Endothelial cell of umbilical vein (primary cell): ENCODE data around the gene ANKRD63. TPM values are rescaled to one million over a fixed set of nuclear protein-coding genes. Genes with fewer than 3 reads are reported as not detected.

Source experiments
- BruUV-seq: library from RNA; stranded (reverse); fragments of 400-500 nt; replicated peaks from 2 replicates; lab custom pipeline; 2021; lab: Mats Ljungman, UMichigan
- CTCF ChIA-PET: fragments of 300-600, 350-600 bp; sonication (Branson Sonifier 250); formaldehyde crosslinking; loops from one replicate; lab custom pipeline; 2021; ENCODE audit warnings: antibody characterized with exemption, inconsistent platforms; lab: Charles Lee
- POLR2A ChIA-PET: fragments of 300-600, 350-600 bp; sonication (Branson Sonifier 250); formaldehyde crosslinking; loops from one replicate; lab custom pipeline; 2021; ENCODE audit warnings: antibody characterized with exemption, inconsistent platforms; lab: Charles Lee
- DNase-seq: peaks from one replicate; pipeline ENCODE4 v3.0.0-alpha.2; 2011; ENCODE audit warnings: low read depth, low spot score
- FAIRE-seq: peaks from 2 replicates; lab custom pipeline; 2011; peaks lifted over from hg19 to GRCh38; lab: Jason Lieb, UNC
- H2AFZ ChIP-seq: 2 replicates; pipeline ENCODE4 v1.6.0; 2012; ENCODE audit warnings: low read depth, low read length, control low read depth, inconsistent platforms
- H3K27ac ChIP-seq: 2 replicates; pipeline ENCODE4 v1.5.1; 2011; ENCODE audit warnings: low read depth, mild to moderate bottlenecking, control low read depth, low read length, moderate library complexity; ENCODE audit not compliant: insufficient read depth
- H3K27me3 ChIP-seq, 2 experiments: 2 replicates each; pipeline versions ENCODE4 v1.6.0 to v1.6.1; 2011; ENCODE audit warnings: low read length in 2 of 2, mixed read lengths in 1 of 2; ENCODE audit not compliant: control insufficient read depth in 2 of 2, insufficient read depth in 2 of 2
- H3K36me3 ChIP-seq, 2 experiments: 2 replicates in 1 of 2; 3 replicates in 1 of 2; pipeline ENCODE4 v1.5.1; 2011; ENCODE audit warnings: low read length in 2 of 2, mild to moderate bottlenecking in 1 of 2, moderate library complexity in 1 of 2; ENCODE audit not compliant: control insufficient read depth in 2 of 2, insufficient read depth in 2 of 2; ENCODE audit errors: extremely low read depth in 1 of 2
- H3K4me1 ChIP-seq: 3 replicates; pipeline ENCODE4 v1.5.1; 2011; ENCODE audit warnings: mild to moderate bottlenecking, low read length; ENCODE audit not compliant: control insufficient read depth, insufficient read depth; ENCODE audit errors: extremely low read depth
- H3K4me2 ChIP-seq: 2 replicates; pipeline ENCODE4 v1.6.1; 2011; ENCODE audit warnings: low read length, control low read depth, mixed read lengths; ENCODE audit not compliant: insufficient read depth
- H3K4me3 ChIP-seq, 3 experiments: fragments of 200-600 bp in 1 of 3; sonication (generic), shearing (Covaris generic) in 1 of 3; replicated peaks in 1 of 3; 2 replicates each; pipeline ENCODE4 v1.5.1; 2011 to 2016; ENCODE audit warnings: control low read depth in 3 of 3, low read length in 3 of 3, mild to moderate bottlenecking in 2 of 3, inconsistent platforms in 1 of 3, low read depth in 1 of 3, moderate library complexity in 1 of 3; ENCODE audit not compliant: insufficient read depth in 1 of 3
- H3K79me2 ChIP-seq: 2 replicates; pipeline ENCODE4 v1.6.0; 2012; ENCODE audit warnings: low read length, inconsistent platforms; ENCODE audit not compliant: control insufficient read depth, insufficient read depth
- H3K9ac ChIP-seq: replicated peaks from 2 replicates; pipeline ENCODE3; 2011; ENCODE audit warnings: low read length, control low read depth; ENCODE audit not compliant: insufficient read depth; ENCODE audit errors: extremely low read depth
- H3K9me1 ChIP-seq: replicated peaks from 3 replicates; pipeline ENCODE4 v1.6.0; 2011; ENCODE audit warnings: mild to moderate bottlenecking, low read length; ENCODE audit not compliant: control insufficient read depth, insufficient read depth; ENCODE audit errors: extremely low read depth
- H3K9me3 ChIP-seq: replicated peaks from 2 replicates; pipeline ENCODE4 v1.5.1; 2012; ENCODE audit warnings: low read length, inconsistent platforms; ENCODE audit not compliant: control insufficient read depth, insufficient read depth
- H4K20me1 ChIP-seq: replicated peaks from 2 replicates; pipeline ENCODE3; 2011; ENCODE audit warnings: mild to moderate bottlenecking, low read length; ENCODE audit not compliant: control insufficient read depth, insufficient read depth; ENCODE audit errors: extremely low read depth
- EZH2 ChIP-seq: IDR thresholded peaks from 2 replicates; pipeline ENCODE4 v1.6.1; 2012; ENCODE audit warnings: borderline replicate concordance, low read depth, mild to moderate bottlenecking, moderate library complexity, low read length, inconsistent platforms; ENCODE audit not compliant: severe bottlenecking
- FOS ChIP-seq: IDR thresholded peaks from 2 replicates; pipeline ENCODE4 v1.6.1; 2011; ENCODE audit warnings: mild to moderate bottlenecking, low read length, moderate library complexity, borderline replicate concordance; ENCODE audit not compliant: insufficient read depth
- GATA2 ChIP-seq: IDR thresholded peaks from 2 replicates; pipeline ENCODE4 v1.7.0; 2011; ENCODE audit warnings: low read depth, mild to moderate bottlenecking, moderate library complexity, mixed read lengths, low read length; ENCODE audit not compliant: insufficient read length, insufficient read depth
- JUN ChIP-seq: IDR thresholded peaks from 2 replicates; pipeline ENCODE4 v1.6.1; 2011; ENCODE audit warnings: borderline replicate concordance, low read depth; ENCODE audit not compliant: insufficient read length, insufficient read depth
- MYC ChIP-seq: IDR thresholded peaks from one replicate; pipeline ENCODE4 v1.6.1; 2011; ENCODE audit warnings: mild to moderate bottlenecking, low read depth, low read length
- POLR2A ChIP-seq: IDR thresholded peaks from 2 replicates; pipeline ENCODE4 v1.6.1; 2012; ENCODE audit warnings: low read depth, mild to moderate bottlenecking, control low read depth, low read length
- POLR2AphosphoS5 ChIP-seq: IDR thresholded peaks from 2 replicates; pipeline ENCODE4 v1.6.1; 2012; ENCODE audit warnings: low read depth, mild to moderate bottlenecking, control low read depth, low read length, moderate library complexity; ENCODE audit not compliant: insufficient read depth
- dilution Hi-C: fragments of 300-500 bp; cut with MboI; formaldehyde crosslinking; loops from one replicate; pipeline ENCODE4 v1.15.0; 2019; ENCODE audit warnings: low sequenced_read_pairs; ENCODE audit not compliant: extremely low pct_ligation_motif_present
- intact Hi-C: fragments of 100-400 bp; cut with micrococcal nuclease; formaldehyde crosslinking; loops from one replicate; pipeline ENCODE4 v1.10.0; 2022
- polyA plus RNA-seq, 4 experiments: library from polyadenylated mRNA; depleted of rRNA in 3 of 4; stranded (reverse) in 3 of 4; unstranded in 1 of 4; fragments of >200 nt; gene quantifications; 2 replicates each; pipeline versions ENCODE4 v1.2.1 to v1.2.3, GENCODE V29; 2011 to 2012; ENCODE audit warnings: missing spikeins in 1 of 4
- total RNA-seq: library from RNA; stranded (reverse); gene quantifications from 2 replicates; pipeline ENCODE4 v1.2.3, GENCODE V29; 2021
- TF ChIP-seq, protein P1 (sequence below): IDR thresholded peaks from 2 replicates; pipeline ENCODE4 v1.6.1; 2011; ENCODE audit not compliant: insufficient read depth, insufficient read length

ANKRD63 gene
- total and polyA plus RNA-seq, 2 donors (not counting 3 experiments of a cell fraction or from before 2014, with no cell fraction given): not detected

DNA sequence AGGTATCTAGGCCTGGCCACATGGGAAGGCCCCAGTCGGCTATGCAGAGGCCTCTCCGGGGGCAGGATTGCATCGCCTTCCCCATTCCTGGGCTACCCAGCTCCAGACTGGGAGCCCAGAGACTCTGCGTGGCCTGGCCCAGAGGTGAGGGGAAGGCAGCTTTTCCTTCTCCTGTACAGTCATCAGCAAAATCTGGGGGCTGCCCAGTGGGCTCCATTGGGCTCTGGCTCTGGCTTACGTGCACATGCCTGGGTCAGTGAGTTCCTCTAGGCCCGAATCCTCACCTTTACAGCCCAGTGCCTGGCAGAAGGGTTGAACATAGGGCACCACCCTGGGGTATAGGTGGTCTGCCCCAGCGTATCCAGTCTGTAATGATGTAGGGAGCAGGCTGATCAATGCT is 3.9 kb upstream of the ANKRD63 start:
- H3K79me2 ChIP-seq: no peaks in the 10 kb centered on the region
- no peaks in the 10 kb centered on the region for H3K36me3 ChIP-seq
- H3K9me1 ChIP-seq: no peaks in the 10 kb centered on the region
- no peak overlapping the region for H3K9ac ChIP-seq
- H3K9me3 ChIP-seq: no peaks in the 10 kb centered on the region
- peaks cover 18 to 25% of the 10 kb centered on the region in 2 experiments for H3K27me3 ChIP-seq
- dilution Hi-C loops (no loop called here), intact Hi-C loops (no loop called here)
- peaks cover 12% of the 10 kb centered on the region for H3K4me1 ChIP-seq
- no peak overlapping the region for H3K4me2 ChIP-seq
- H3K4me3 ChIP-seq: no peak overlapping the region
- no peaks in the 10 kb centered on the region for H4K20me1 ChIP-seq
- H3K27ac ChIP-seq: no peak overlapping the region
- FAIRE-seq (no peak), DNase-seq (no peak)
- CTCF ChIA-PET: interaction anchor here (1.2 to 7.5 kb wide), 5 partner anchors 7 to 25 kb away, joined by 5 to 77 read pairs (median 8); no protein-coding TSS in a partner anchor
- TF ChIP-seq FOS (no peak), JUN (no peak)
- no TSS peak for BruUV-seq
- H2AFZ ChIP-seq: no peak overlapping the region
- POLR2A ChIA-PET: no interaction called here

DNA sequence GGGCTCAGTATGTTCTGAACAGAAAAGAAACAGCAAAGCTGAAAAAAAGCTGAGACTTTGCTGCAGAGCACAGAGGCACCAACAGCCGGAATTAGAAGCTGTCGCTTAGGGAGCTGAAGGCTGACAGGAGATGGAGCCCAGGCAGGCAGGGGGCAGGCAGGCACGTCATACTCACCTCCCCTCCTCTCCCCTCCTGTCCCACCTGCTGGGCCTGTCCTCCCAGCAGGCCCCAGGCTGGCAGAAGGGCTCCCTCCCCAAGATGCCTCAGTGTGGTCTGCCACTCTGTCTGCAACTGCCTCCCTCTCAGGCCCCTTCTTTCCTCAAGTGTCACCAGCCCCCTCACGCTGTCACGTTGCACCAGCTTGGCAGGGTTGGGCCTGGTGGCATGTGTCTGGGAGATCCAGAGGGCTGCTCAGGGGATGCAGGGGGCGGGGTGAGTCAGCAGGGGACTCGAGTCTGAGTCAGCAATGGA is 3.2 kb upstream of the ANKRD63 start:
- H3K4me1 ChIP-seq: peaks cover 12% of the 10 kb centered on the region
- H3K9me3 ChIP-seq: no peaks in the 10 kb centered on the region
- H3K9me1 ChIP-seq: no peaks in the 10 kb centered on the region
- H3K9ac ChIP-seq: no peak overlapping the region
- no peaks in the 10 kb centered on the region for H4K20me1 ChIP-seq
- dilution Hi-C loops: no loop called here
- POLR2A ChIA-PET: interaction anchor here (1.5 kb wide), 1 partner anchor 52 kb away, joined by 4 read pairs; no protein-coding TSS in a partner anchor
- H2AFZ ChIP-seq: no peak overlapping the region
- DNase-seq (no peak), FAIRE-seq (no peak)
- H3K27me3 ChIP-seq: peaks cover 22 to 32% of the 10 kb centered on the region in 2 experiments
- no peak overlapping the region for H3K4me2 ChIP-seq
- TF ChIP-seq GATA2 (no peak), FOS (no peak), MYC (no peak), EZH2 (no peak), POLR2A (no peak), POLR2AphosphoS5 (no peak)
- TF ChIP-seq, protein P1, sequence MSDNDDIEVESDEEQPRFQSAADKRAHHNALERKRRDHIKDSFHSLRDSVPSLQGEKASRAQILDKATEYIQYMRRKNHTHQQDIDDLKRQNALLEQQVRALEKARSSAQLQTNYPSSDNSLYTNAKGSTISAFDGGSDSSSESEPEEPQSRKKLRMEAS: no peak
- H3K79me2 ChIP-seq: no peaks in the 10 kb centered on the region
- BruUV-seq: no TSS peak
- H3K36me3 ChIP-seq: no peaks in the 10 kb centered on the region
- no peak overlapping the region for H3K27ac ChIP-seq
- CTCF ChIA-PET: interaction anchor here (0.8 to 5.3 kb wide), 11 partner anchors 11 to 136 kb away, joined by 3 to 83 read pairs (median 5); partner anchors contain the start of gene PLCB2
- H3K4me3 ChIP-seq: no peak overlapping the region
- intact Hi-C loops: no loop called here
